ENCODE results near the gene SEMA3G.

GRCh38 chr3:52400275-52400793, 44.6 kb downstream of the SEMA3G start:
- TF ChIP-seq CTCF (IDR thresholded peaks at IDR 0.05), result no peak
- no peak for TF ChIP-seq ZFX (IDR thresholded peaks at IDR 0.05; ENCODE audit: borderline replicate concordance)
